Measurements from ENCODE around the gene BFSP2. TPM values are rescaled to one million over a fixed set of nuclear protein-coding genes. Genes with fewer than 3 reads are reported as not detected.
"Not testable (repeated sequence)": the region's sequence is repeated elsewhere in the genome, so short reads cannot be mapped to it uniquely, and the experiment has no call there.

Gene BFSP2
- total RNA-seq, 2 donors from 2014 or later, result not detected

DNA sequence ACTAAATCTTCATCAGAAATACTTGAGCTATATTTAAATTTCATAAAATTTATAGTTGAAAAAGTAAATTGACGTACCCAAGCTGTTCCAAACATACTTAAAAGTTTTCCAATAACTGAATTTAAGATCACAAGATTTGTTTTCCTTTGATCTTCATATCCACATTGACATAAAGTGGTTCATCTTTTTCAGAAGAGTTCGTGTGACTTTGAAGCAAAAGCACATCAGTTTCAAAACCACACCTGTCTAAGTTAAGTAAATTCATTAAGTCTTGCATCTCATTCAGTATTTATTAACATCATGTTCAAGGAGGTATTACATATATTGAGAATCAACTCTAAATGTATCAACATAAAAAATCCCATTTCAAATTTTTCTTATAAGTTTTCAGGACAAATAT, 79.5 kb downstream of the BFSP2 start:
- Histone ChIP-seq H3K27me3 (replicated peaks; ENCODE audit: insufficient read depth) (no peaks in the 10 kb centered on the region), H3K27ac (no peak overlapping the region), H3K4me3 (no peak overlapping the region), H3K9me3 (no peaks in the 10 kb centered on the region), H3K4me1 (replicated peaks) (no peaks in the 10 kb centered on the region), H3K36me3 (no peaks in the 10 kb centered on the region)
- intact Hi-C loops (cut with DNase I), result loop anchor here (10.0 kb wide), 1 partner anchor 95 kb away; the partner anchor contains the start of gene CDV3
- DNase-seq (ENCODE audit: low spot score), result no peak
- TF ChIP-seq POLR2A (IDR thresholded peaks at IDR 0.05) (no peak), POLR2AphosphoS5 (IDR thresholded peaks at IDR 0.05) (no peak)
- TF ChIP-seq, protein P1, sequence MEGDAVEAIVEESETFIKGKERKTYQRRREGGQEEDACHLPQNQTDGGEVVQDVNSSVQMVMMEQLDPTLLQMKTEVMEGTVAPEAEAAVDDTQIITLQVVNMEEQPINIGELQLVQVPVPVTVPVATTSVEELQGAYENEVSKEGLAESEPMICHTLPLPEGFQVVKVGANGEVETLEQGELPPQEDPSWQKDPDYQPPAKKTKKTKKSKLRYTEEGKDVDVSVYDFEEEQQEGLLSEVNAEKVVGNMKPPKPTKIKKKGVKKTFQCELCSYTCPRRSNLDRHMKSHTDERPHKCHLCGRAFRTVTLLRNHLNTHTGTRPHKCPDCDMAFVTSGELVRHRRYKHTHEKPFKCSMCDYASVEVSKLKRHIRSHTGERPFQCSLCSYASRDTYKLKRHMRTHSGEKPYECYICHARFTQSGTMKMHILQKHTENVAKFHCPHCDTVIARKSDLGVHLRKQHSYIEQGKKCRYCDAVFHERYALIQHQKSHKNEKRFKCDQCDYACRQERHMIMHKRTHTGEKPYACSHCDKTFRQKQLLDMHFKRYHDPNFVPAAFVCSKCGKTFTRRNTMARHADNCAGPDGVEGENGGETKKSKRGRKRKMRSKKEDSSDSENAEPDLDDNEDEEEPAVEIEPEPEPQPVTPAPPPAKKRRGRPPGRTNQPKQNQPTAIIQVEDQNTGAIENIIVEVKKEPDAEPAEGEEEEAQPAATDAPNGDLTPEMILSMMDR (IDR thresholded peaks at IDR 0.05), result no peak
- 87% methylated on average over 2 of the region's 2 CpGs for WGBS

DNA sequence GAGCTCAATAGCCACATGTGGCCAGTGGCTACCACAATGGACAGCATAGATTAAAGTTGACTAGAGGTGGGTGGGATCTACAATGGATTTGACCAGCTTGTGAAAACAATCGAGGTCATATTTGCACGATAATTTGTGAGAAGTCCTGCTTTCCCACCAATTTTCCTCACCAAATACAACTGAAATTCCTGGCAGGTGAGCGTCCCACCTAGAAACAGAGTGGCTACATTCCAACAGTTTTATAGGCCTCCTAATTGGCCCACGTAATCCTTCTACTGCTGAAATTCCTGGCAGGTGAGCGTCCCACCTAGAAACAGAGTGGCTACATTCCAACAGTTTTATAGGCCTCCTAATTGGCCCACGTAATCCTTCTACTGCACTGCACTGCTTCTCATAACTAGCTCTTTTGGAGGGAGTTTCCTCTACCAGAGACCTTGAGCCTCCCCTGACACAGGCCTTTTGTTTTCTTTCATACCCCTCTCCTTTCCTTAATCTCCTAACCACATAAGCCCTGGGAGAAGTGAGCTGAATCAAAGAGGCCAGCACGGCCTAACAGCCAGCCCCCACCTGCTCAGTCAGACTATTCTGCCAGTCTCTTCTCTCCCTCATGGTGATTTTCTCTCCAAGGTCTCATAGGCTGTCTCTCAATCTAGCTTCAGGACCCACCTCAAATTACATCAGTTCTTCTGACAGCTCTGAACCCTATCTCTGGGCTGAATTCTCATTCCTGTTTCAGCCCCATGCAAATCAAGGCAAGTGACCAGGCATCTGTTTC, 80.2 kb downstream of the BFSP2 start:
- no peak overlapping the region for H3K27ac ChIP-seq
- H3K36me3 ChIP-seq, result no peaks in the 10 kb centered on the region
- no peaks in the 10 kb centered on the region for H3K4me1 ChIP-seq (replicated peaks)
- WGBS, result 53% methylated on average over 7 of the region's 7 CpGs
- H3K9me3 ChIP-seq, result no peaks in the 10 kb centered on the region
- H3K27me3 ChIP-seq (replicated peaks; ENCODE audit: insufficient read depth), result no peaks in the 10 kb centered on the region
- H3K4me3 ChIP-seq, result no peak overlapping the region
- DNase-seq (ENCODE audit: low spot score), result peak; percentile 25
- TF ChIP-seq POLR2AphosphoS5 (IDR thresholded peaks at IDR 0.05) (no peak), POLR2A (IDR thresholded peaks at IDR 0.05) (no peak)
- TF ChIP-seq, protein P1 (IDR thresholded peaks at IDR 0.05), result no peak
- intact Hi-C loops (cut with DNase I), result loop anchor here (10.0 kb wide), 1 partner anchor 95 kb away; the partner anchor contains the start of gene CDV3

DNA sequence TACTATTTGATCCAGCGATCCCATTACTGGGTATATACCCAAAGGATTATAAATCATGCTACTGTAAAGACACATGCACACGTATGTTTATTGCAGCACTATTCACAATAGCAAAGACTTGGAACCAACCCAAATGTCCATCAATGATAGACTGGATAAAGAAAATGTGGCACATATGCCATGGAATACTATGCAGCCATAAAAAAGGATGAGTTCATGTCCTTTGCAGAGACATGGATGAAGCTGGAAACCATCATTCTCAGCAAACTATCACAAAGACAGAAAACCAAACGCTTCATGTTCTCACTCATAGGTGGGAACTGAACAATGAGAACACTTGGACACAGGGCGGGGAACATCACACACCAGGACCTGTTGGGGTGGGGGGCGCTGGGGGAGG, 82.6 kb downstream of the BFSP2 start:
- WGBS, result 72% methylated on average over 5 of the region's 5 CpGs
- DNase-seq (ENCODE audit: low spot score); H3K4me3 ChIP-seq; H3K36me3 ChIP-seq; H3K27ac ChIP-seq; H3K4me1 ChIP-seq (replicated peaks); H3K9me3 ChIP-seq; intact Hi-C loops (cut with DNase I); H3K27me3 ChIP-seq (replicated peaks; ENCODE audit: insufficient read depth): not testable (repeated sequence)

DNA sequence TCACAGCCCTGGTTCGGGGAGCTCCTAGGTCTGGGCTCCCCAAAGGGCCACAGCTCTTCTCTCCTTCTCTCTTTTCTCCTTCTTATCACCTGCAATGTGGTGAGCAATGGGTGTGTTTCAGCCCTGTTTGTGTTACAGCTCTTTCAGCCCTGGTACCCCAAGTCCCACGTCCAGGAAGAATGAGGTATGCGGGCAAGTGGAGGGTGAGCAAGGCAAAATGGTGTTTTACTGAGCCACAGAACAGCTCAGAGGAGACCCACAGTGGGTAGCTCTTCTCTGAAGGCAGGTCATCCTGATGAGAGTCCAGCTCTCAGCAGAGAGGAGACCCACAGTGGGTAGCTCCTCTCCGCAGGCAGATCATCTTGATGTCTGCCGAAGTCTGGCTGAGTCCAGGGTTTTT, 86.8 kb downstream of the BFSP2 start:
- WGBS, result 94% methylated on average over 5 of the region's 5 CpGs
- no peak overlapping the region for H3K4me3 ChIP-seq
- no peak for TF ChIP-seq POLR2AphosphoS5 (IDR thresholded peaks at IDR 0.05)
- TF ChIP-seq, protein P1 (IDR thresholded peaks at IDR 0.05), result no peak
- TF ChIP-seq POLR2A (IDR thresholded peaks at IDR 0.05), result no peak
- no peaks in the 10 kb centered on the region for H3K27me3 ChIP-seq (replicated peaks; ENCODE audit: insufficient read depth)
- H3K9me3 ChIP-seq, result no peaks in the 10 kb centered on the region
- DNase-seq (ENCODE audit: low spot score), result no peak
- no peaks in the 10 kb centered on the region for H3K36me3 ChIP-seq
- no peaks in the 10 kb centered on the region for H3K4me1 ChIP-seq (replicated peaks)
- H3K27ac ChIP-seq, result no peak overlapping the region
- intact Hi-C loops (cut with DNase I), result no loop called here

DNA sequence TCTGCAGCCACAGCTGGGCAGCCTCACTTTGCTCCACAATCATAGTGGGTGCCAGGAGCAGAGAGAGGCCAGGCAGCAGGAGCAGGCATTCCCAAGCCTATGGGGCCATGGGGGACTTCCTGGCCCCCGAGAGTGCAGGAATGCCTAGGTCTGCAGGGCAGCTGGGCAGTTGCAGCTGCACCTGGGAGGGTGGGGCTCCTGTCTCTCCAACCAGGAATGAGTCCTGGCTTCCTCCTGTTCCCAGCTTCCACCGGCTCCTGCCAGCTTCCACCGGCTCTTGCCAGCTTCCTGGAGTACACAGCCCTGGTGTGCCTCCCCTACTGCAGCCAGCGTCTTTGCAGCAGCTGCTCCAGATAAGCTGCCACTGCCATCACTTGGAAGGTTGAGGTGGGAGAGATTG, 87.3 kb downstream of the BFSP2 start:
- TF ChIP-seq POLR2A (IDR thresholded peaks at IDR 0.05), result no peak
- TF ChIP-seq POLR2AphosphoS5 (IDR thresholded peaks at IDR 0.05), result no peak
- TF ChIP-seq, protein P1 (IDR thresholded peaks at IDR 0.05), result no peak
- no peaks in the 10 kb centered on the region for H3K4me1 ChIP-seq (replicated peaks)
- H3K36me3 ChIP-seq, result no peaks in the 10 kb centered on the region
- intact Hi-C loops (cut with DNase I), result no loop called here
- WGBS, result 73% methylated on average over 4 of the region's 4 CpGs
- no peak overlapping the region for H3K27ac ChIP-seq
- H3K9me3 ChIP-seq, result no peaks in the 10 kb centered on the region
- DNase-seq (ENCODE audit: low spot score), result no peak
- H3K27me3 ChIP-seq (replicated peaks; ENCODE audit: insufficient read depth), result no peaks in the 10 kb centered on the region
- no peak overlapping the region for H3K4me3 ChIP-seq
